AG04449 (cell line): ENCODE results near the gene RELT.
A peak's percentile ranks its signal among the peaks of the same experiment; 100 is the strongest.

Source experiments
- CTCF ChIA-PET: fragments of 350-600 bp; formaldehyde crosslinking; extraction: SDS; loops from one replicate; lab custom pipeline; 2021; ENCODE audit warnings: antibody characterized with exemption; lab: Yijun Ruan, JAX
- POLR2A ChIA-PET: fragments of 400-600, 350-600 bp; formaldehyde crosslinking; extraction: SDS; loops from one replicate; lab custom pipeline; 2020; ENCODE audit warnings: antibody characterized with exemption, inconsistent platforms; lab: Yijun Ruan, JAX
- DNase-seq: peaks from one replicate; pipeline ENCODE4 v3.0.0-alpha.2; 2010; ENCODE audit warnings: low read depth, low spot score
- H3K4me3 ChIP-seq: 2 replicates; pipeline ENCODE4 v1.5.1; 2011; ENCODE audit warnings: low read depth, mild to moderate bottlenecking, control low read depth, low read length
- TF ChIP-seq, protein P1 (sequence below): IDR thresholded peaks from one replicate; pipeline ENCODE4 v1.5.1; 2011; ENCODE audit warnings: mild to moderate bottlenecking, moderate library complexity, low read length, control low read depth, inconsistent platforms; ENCODE audit not compliant: insufficient read depth; ENCODE audit errors: missing control alignments

RELT gene

DNA sequence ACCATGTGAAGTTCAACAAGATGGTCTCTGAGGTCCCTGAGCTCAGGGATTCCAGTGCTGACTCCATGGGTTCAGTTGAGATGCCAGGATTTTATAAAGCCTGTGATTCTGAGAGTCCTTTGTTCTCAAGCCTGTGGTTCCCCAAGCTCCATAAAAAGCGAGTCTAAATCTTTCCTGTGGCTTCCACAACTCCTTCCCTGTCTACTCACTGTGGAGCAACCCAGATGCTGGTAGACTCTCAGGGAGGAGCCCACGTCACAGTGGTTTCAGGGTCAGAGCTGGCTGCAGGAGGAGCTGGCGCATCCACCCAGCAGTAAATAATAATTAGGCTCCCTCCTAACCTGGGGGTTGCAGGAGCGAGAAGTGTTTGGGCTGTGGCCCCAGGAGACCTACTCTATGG, 2.0 kb upstream of the RELT start:
- no peak for DNase-seq

GRCh38 chr11:73375830-73376159, 404 bp upstream of the RELT start:
- TF ChIP-seq, protein P1, sequence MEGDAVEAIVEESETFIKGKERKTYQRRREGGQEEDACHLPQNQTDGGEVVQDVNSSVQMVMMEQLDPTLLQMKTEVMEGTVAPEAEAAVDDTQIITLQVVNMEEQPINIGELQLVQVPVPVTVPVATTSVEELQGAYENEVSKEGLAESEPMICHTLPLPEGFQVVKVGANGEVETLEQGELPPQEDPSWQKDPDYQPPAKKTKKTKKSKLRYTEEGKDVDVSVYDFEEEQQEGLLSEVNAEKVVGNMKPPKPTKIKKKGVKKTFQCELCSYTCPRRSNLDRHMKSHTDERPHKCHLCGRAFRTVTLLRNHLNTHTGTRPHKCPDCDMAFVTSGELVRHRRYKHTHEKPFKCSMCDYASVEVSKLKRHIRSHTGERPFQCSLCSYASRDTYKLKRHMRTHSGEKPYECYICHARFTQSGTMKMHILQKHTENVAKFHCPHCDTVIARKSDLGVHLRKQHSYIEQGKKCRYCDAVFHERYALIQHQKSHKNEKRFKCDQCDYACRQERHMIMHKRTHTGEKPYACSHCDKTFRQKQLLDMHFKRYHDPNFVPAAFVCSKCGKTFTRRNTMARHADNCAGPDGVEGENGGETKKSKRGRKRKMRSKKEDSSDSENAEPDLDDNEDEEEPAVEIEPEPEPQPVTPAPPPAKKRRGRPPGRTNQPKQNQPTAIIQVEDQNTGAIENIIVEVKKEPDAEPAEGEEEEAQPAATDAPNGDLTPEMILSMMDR, result no peak
- POLR2A ChIA-PET, result interaction anchor here (1.0 to 1.7 kb wide), 4 partner anchors 23 to 285 kb away, joined by 3 to 4 read pairs (median 4); no protein-coding TSS in a partner anchor

More for the DNA sequence above, 2.0 kb upstream of the RELT start:
- TF ChIP-seq, protein P1, result no peak
- CTCF ChIA-PET, result interaction anchor here (0.8 to 6.9 kb wide), 13 partner anchors 9 to 287 kb away, joined by 3 to 56 read pairs (median 11); no protein-coding TSS in a partner anchor
- H3K4me3 ChIP-seq, result no peak overlapping the region
- POLR2A ChIA-PET, result no interaction called here

DNA sequence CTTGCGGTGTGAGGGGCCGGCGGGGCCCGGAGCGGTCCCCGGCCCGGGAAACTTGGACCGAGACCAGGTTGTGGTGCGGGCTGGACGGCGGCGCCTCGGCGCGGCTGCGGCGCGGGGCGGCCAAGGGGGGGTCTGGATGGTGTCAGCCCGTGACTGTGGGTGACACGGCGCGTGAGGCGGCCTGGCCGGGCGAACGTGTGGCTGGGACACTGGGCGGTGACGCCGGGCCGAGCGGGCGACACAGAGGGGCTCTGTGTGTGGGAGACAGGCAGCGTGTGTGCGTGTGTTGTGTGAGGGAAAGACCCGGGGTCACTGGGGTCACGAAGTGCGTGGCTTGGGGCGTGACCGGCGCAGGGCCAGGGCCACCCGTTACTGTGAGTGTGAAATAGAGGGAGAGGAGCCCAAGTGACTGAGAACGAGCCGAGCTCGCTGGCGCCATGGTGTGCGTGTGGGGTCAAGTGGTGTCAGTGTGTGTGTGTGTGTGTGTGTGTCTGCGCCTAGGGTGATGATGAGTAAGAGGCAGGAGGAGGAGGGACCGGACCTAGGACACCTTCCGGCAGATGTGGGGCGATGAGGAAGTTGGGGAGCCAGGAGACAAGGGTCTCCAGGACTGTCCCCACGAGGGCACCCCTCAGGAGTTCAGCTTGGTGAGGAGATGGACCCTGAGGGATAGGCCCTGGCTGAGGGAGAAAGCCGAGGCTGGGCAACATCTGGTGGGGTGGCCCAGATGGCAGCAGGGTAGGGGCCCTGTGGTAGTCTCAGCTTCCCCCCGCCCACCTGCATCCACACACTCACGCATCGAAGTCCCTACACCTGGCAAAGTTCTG, 817 bp downstream of the RELT start:
- ChIA-PET POLR2A (interaction anchor here (0.8 to 1.7 kb wide), 5 partner anchors 8 to 284 kb away, joined by 3 to 4 read pairs (median 4); no protein-coding TSS in a partner anchor), CTCF (interaction anchor here (0.8 to 6.9 kb wide), 12 partner anchors 10 to 285 kb away, joined by 3 to 56 read pairs (median 5); no protein-coding TSS in a partner anchor)
- TF ChIP-seq, protein P1, result no peak
- peak; percentile 47 for DNase-seq
- peak overlapping the region; percentile 79 for H3K4me3 ChIP-seq

More at GRCh38 chr11:73375830-73376159, 404 bp upstream of the RELT start:
- no peak for DNase-seq
- H3K4me3 ChIP-seq, result no peak overlapping the region
- CTCF ChIA-PET, result interaction anchor here (0.9 to 6.9 kb wide), 14 partner anchors 8 to 286 kb away, joined by 3 to 56 read pairs (median 6); no protein-coding TSS in a partner anchor

DNA sequence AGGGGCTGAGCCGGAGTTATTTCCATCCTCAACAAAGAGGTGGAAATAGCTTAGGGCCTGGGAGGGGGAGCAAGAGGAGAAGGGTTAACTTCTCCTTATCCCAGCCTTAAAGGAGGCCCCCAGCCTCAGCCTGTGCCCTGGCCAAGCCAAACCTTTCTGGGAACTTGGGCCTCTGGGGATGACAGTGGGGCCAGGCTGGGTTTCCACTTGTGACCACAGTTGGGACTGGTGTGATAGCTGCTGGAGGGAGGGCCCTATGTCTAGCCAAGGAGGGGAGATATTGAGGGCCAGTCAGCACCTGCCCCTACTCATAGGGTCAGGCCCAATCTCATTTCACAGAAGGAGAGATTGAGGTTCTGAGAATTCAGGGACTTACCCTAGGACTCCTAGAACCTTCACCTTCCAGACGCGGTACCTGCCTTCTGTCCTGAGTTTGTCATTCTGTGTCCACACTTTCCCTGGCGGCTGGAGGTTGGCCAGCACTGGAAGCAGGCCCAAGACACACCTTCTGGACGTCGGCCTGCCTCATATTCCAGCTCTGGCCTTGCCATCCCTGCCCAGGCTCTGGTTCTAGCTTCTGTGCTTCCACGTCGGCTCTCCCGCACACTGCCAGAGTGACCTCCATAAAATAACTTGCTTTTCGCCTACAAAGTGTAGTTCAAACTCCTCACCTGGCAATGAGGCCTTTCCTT, 3.1 kb downstream of the RELT start:
- no peak for DNase-seq
- H3K4me3 ChIP-seq, result no peak overlapping the region
- TF ChIP-seq, protein P1, result no peak
- ChIA-PET POLR2A (no interaction called here), CTCF (interaction anchor here (0.9 to 6.9 kb wide), 6 partner anchors 10 to 282 kb away, joined by 3 to 56 read pairs (median 4); no protein-coding TSS in a partner anchor)

GRCh38 chr11:73380331-73380730, 4.1 kb downstream of the RELT start:
- TF ChIP-seq, protein P1, result no peak
- H3K4me3 ChIP-seq, result no peak overlapping the region
- DNase-seq, result no peak
- POLR2A ChIA-PET, result no interaction called here
- CTCF ChIA-PET, result interaction anchor here (1.5 to 6.9 kb wide), 3 partner anchors 13 to 281 kb away, joined by 4 to 56 read pairs (median 24); no protein-coding TSS in a partner anchor

- ChIA-PET CTCF (interaction anchor here (1.5 to 3.3 kb wide), 4 partner anchors 9 to 279 kb away, joined by 4 to 24 read pairs (median 8); no protein-coding TSS in a partner anchor), POLR2A (no interaction called here)
- TF ChIP-seq, protein P1, result no peak
- no peak overlapping the region for H3K4me3 ChIP-seq
- DNase-seq, result no peak
These were observed 4.8 kb downstream of the RELT start for GRCh38 chr11:73380897-73381410.
